ENCODE measurements around the gene COL4A1. TPM values are rescaled to one million over a fixed set of nuclear protein-coding genes. Genes with fewer than 3 reads are reported as not detected.

The COL4A1 gene
- total RNA-seq, 1 experiment from 2014 or later, result 257 TPM

GRCh38 chr13:110197471-110197870, 109.5 kb downstream of the COL4A1 start:
- DNase-seq (ENCODE audit: low read depth), result no peak

GRCh38 chr13:110197026-110197425, 109.9 kb downstream of the COL4A1 start:
- DNase-seq (ENCODE audit: low read depth), result no peak

GRCh38 chr13:110195547-110196485, 111.1 kb downstream of the COL4A1 start:
- no peak for DNase-seq (ENCODE audit: low read depth)

- no peak for DNase-seq (ENCODE audit: low read depth)
These were observed 112.5 kb downstream of the COL4A1 start for GRCh38 chr13:110194451-110194850.

- DNase-seq (ENCODE audit: low read depth), result no peak
These were observed 113.5 kb downstream of the COL4A1 start for GRCh38 chr13:110193491-110193890.

- no peak for DNase-seq (ENCODE audit: low read depth)
These were observed 114.5 kb downstream of the COL4A1 start for GRCh38 chr13:110192472-110192871.

GRCh38 chr13:110187641-110188161, 119.3 kb downstream of the COL4A1 start:
- DNase-seq (ENCODE audit: low read depth), result peak; percentile 42

- no peak for DNase-seq (ENCODE audit: low read depth)
These were observed 120.6 kb downstream of the COL4A1 start for GRCh38 chr13:110186231-110186855.

GRCh38 chr13:110185696-110186095, 121.3 kb downstream of the COL4A1 start:
- peak; percentile 57 for DNase-seq (ENCODE audit: low read depth)

- no peak for DNase-seq (ENCODE audit: low read depth)
These were observed 123.0 kb downstream of the COL4A1 start for GRCh38 chr13:110183910-110184309.

GRCh38 chr13:110182461-110182860, 124.5 kb downstream of the COL4A1 start:
- no peak for DNase-seq (ENCODE audit: low read depth)

GRCh38 chr13:110182003-110182402, 125.0 kb downstream of the COL4A1 start:
- DNase-seq (ENCODE audit: low read depth), result no peak

GRCh38 chr13:110179857-110180147, 127.2 kb downstream of the COL4A1 start:
- DNase-seq (ENCODE audit: low read depth), result no peak

GRCh38 chr13:110179116-110179856, 127.7 kb downstream of the COL4A1 start:
- DNase-seq (ENCODE audit: low read depth), result no peak

GRCh38 chr13:110177790-110178189, 129.2 kb downstream of the COL4A1 start:
- DNase-seq (ENCODE audit: low read depth), result no peak

- DNase-seq (ENCODE audit: low read depth), result no peak
These were observed 130.5 kb downstream of the COL4A1 start for GRCh38 chr13:110176431-110176830.

- no peak for DNase-seq (ENCODE audit: low read depth)
These were observed 133.6 kb downstream of the COL4A1 start for GRCh38 chr13:110173247-110173818.

GRCh38 chr13:110170882-110171281, 136.1 kb downstream of the COL4A1 start:
- DNase-seq (ENCODE audit: low read depth), result no peak

GRCh38 chr13:110170020-110170790, 136.8 kb downstream of the COL4A1 start:
- no peak for DNase-seq (ENCODE audit: low read depth)

GRCh38 chr13:110168999-110169933, 137.7 kb downstream of the COL4A1 start:
- DNase-seq (ENCODE audit: low read depth), result no peak

Data from Daoy (cell line).